Suppressor macrophage treated with lipopolysaccharide for 1 hour (primary cell): Measurements from ENCODE around the gene ZNF337.
A peak's percentile ranks its signal among the peaks of the same experiment; 100 is the strongest.
"Not testable (repeated sequence)": the region's sequence is repeated elsewhere in the genome, so short reads cannot be mapped to it uniquely, and the experiment has no call there.

Experiments
- DNase-seq, 3 donors: peaks; one replicate each; pipeline ENCODE4 v3.0.0-alpha.2; 2020 to 2022

The ZNF337 gene

DNA sequence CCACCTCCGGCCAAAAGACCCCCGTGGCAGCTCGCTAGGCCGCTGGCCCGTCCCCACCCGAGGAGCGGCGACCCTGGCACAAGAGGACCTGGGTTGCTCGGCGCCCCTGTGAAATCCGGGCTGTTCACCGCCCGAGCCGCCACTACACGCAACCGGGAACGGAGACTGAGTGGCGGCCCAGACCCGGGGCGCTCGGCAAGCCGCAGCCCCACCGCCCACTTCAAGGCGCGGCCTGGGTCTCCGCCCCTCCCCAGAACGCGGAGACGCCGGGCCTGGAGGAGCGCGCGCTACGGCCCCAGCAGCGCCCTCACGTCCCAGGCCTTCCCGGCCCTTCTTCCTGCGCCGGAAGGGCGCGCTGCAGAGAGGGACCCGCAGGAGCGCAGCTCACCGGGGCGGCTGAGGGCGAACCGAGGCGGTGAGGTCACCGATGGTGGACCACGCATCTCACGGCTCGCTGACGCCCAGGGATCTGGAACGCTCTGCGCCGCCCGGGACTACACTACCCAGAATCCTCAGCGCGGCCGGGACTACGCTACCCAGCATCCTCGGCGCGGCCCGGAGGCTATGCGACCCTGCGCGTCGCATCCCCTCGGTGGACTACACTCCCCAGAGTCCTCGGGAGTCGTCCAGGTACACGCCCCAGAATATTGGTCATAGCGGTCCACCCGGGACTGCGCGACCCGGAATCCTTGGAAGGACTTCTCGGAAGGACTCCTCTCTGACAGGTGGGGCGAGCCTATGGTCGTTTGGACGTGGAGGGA, at the start of gene ZNF337:
TSS of gene ZNF337 (minus strand) at position 483 of the 761 bp plus-strand sequence. CDS start 10,436 bp downstream, outside the sequence.
- peak; percentile 96 to 98 (median 97) for DNase-seq

DNA sequence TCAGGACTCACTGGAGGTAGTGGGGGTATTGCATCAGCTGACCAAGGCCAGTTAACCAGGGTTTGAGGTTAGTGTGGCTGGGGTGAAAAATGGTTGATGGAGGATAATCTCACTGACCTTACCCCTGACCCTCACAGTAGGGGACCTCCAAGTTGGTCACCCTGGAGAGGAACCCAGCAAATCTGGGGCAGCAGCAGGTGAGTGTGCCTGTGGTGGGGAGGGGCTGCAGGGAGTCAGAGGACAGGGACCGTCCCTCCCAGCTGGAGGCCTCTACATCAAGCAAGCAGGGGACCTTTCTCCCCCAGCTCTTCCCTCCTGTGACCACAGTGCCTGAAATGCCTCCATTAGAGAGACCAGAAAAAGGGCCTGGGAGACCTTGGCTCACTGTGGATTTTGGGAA, 49.1 kb upstream of the ZNF337 start:
- no peak for DNase-seq

DNA sequence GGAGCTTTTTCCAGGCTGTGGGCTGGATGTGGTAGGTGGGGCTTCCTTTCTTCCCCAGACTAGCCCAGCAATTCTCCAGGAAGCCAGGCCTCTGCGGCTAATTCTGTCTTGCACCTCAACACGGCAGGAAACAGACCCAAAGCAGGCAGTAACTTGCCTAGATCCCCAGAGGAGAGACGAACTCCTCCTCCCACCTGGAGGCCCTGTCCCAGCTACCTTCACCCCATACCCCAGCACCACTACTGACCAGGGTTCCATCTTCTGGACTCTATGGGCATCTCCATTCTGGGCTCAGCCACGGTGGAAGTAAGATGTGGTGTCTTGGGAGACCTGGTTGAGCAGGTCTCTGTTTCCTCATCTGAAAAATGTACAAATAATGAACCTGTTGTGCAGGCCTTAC, 48.4 kb upstream of the ZNF337 start:
- DNase-seq: no peak

- no peak for DNase-seq
Observed at GRCh38 chr20:25744261-25744660, 47.6 kb upstream of the ZNF337 start.

GRCh38 chr20:25741088-25741487, 44.4 kb upstream of the ZNF337 start:
- no peak for DNase-seq

GRCh38 chr20:25739615-25740320, 43.1 kb upstream of the ZNF337 start:
- DNase-seq: no peak

DNA sequence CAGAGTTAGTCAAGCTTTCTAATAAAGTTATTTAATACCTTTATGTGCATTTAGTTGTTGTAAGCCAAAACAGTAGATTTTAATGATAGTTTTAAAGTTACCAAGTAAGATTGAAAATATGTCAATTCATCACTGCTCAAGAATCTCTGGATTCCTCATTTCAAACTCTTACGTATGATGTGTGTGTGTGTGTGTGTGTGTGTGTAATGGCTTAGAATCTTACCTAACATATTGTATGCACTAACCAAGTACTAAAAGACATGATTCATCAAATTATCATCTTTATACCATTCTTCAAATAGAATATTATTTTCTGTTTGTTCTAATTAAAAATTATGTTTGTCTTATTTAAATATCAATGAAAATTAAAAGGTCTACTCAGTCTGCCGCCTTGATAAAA, 41.5 kb upstream of the ZNF337 start:
- DNase-seq: no peak

DNA sequence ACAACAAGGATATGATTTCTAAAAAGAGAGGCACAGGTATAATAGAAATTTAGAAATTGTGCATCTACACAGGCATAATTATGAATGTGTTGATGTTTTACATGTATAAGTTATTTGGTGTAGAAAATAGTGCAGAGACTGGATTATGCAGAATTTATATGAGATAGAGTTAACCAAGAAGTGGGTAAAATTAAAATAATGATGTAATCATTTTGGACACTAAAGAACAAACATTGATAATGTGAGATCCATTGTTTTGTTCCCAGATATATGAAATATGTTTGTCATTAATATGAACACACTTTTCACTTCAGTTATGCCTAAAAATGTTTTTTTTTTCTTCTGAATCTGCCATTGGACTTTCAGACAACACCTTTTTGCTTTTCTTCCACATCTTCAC, 37.2 kb upstream of the ZNF337 start:
- DNase-seq: no peak

GRCh38 chr20:25730862-25731261, 34.2 kb upstream of the ZNF337 start:
- no peak for DNase-seq

- DNase-seq: no peak
Observed at GRCh38 chr20:25726357-25726756, 29.7 kb upstream of the ZNF337 start.

DNA sequence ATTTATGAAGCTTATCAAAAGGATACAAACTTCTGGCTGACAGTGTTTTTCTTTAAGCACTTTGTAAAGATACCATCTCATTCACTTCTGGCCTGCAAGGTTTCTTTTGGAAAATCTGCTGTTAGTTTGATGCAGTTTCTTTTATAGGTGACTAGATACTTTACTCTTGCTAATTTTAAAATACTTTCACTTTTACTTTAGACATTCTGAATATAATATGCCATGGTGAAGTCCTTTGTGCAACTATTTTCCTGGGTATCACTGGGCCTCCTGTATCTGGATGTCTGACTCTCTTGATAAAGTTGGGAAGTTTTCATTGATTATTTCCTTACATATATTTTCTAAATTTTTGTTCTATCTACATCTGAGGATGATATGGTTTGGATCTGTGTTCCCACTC, 29.0 kb upstream of the ZNF337 start:
- DNase-seq: no peak

DNA sequence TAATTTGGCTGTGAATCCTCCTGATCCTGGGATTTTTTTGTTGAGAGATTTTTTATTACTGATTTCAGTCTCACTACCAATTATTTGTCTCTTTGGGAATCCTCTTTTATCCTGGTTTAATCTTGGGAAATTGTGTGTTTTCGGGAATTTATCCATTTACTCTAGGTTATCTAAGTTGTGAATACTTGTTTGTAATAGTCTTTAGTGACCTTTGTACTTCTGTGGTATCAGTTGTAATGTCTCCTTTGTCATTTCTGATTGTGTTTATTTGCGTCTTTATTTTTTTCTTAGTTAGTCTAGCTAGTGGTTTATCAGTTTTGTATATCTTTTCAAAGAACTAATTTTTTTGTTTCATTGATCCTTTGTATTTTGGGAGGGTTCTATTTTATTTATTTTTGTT, 27.3 kb upstream of the ZNF337 start:
- DNase-seq: no peak

- no peak for DNase-seq
Observed at GRCh38 chr20:25720285-25720684, 23.6 kb upstream of the ZNF337 start.

- DNase-seq: not testable (repeated sequence)
Observed at GRCh38 chr20:25718896-25719809, 22.5 kb upstream of the ZNF337 start.

DNA sequence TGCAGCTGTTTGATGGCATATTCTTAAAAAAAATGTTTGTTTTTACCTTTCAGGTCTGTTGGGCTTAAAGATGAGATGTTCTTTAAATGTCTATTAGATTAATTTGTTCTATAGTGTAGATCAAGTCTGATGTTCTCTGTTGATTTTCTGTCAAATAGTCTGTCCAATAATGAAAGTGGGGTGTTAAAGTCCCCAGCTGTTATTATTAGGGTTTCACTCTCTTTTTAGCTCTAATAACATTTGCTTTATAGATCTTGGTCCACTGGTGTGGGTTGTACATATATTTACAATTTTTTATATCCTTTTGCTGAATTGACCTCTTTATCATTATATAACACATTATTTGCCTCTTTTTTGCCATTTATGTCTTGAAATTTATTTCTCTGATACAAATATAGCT, 11.0 kb upstream of the ZNF337 start:
- DNase-seq: no peak

DNA sequence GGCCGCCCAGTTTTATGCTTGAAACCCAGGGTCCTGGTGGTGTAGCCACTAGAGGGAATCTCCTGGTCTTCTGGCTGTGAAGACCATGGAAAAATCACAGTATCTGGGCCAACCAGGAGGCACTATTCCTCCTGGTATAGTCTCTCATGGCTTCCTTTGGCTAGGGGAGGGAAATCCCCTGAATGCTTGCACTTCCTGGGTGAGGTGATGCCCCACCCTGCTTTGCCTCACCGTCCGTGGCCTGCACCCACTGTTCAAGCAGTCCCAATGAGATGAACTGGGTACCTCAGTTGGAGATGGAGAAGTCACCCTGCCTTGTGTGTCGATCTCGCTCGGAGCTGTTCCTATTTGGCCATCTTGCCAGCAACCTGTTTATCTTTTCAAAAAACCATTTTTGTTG, 10.1 kb upstream of the ZNF337 start:
- no peak for DNase-seq

DNA sequence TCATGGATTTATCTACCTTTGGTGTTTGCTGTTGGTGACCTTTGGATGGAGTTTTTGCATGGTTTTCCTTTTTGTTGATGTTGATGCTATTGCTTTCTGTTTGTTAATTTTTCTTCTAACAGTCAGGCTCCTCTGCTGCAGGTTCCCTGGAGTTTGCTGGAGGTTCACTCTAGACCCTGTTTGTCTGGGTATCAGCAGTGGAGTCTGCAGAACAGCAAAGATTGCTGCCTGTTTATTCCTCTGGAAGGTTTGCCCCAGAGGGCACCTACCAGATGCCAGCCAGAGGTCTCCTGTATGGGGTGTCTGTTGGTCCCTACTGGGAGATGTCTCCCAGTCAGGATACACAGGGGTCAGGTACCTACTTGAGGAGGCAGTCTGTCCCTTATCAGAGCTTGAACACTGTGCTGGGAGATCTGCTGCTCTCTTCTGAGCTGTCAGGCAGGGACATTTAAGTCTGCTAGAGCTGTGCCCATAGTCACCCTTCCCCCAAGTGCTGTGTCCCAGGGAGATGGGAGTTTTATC, 9.2 kb upstream of the ZNF337 start:
- DNase-seq: no peak

DNA sequence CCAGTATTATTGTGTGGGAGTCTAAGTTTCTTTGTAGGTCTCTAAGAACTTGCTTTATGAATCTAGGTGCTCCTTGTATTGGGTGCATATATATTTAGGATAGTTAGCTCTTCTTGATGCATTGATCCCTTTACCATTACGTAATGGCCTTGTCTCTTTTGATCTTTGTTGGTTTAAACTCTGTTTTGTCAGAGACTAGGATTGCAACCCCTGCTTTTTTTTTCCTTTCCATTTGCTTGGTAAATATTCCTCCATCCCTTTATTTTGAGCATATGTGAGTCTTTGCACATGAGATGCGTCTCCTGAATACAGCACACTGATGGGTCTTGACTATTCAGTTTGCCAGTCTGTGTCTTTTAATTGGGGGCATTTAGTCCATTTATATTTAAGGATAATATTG, 7.7 kb upstream of the ZNF337 start:
- not testable (repeated sequence) for DNase-seq

DNA sequence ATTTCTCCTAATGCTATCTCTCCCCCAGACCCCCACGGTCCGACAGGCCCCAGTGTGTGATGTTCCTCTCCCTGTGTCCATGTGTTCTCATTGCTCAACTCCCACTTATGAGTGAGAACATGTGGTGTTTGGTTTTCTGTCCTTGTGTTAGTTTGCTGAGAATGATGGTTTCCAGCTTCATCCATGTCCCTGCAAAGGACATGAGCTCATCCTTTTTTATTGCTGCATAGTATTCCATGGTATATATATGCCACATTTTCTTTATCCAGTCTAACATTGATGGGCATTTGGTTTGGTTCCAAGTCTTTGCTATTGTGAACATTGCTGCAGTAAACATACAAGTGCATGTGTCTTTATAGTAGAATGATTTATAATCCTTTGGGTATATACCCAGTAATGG, 4.2 kb upstream of the ZNF337 start:
- DNase-seq: not testable (repeated sequence)

DNA sequence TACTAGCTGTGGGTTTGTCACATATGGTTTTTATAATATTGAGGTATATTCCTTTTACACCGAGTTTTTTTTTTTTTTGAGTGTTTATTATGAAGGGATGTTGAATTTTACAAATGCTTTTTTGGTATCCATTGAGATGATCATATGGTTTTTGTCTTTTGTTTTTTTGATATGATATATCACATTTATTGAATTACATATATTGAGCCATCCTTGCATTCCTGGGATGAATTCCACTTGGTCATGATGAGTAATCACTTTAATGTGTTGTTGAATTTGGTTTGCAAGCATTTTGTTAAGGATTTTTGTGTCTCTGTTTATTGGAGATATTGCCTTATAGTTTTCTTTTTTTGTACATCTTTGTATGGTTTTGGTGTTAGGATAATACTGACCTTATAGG, 3.3 kb upstream of the ZNF337 start:
- peak in 2 of 3 donors; percentile 14 to 36 for DNase-seq

GRCh38 chr20:25697132-25697446, 436 bp upstream of the ZNF337 start:
- no peak for DNase-seq

DNA sequence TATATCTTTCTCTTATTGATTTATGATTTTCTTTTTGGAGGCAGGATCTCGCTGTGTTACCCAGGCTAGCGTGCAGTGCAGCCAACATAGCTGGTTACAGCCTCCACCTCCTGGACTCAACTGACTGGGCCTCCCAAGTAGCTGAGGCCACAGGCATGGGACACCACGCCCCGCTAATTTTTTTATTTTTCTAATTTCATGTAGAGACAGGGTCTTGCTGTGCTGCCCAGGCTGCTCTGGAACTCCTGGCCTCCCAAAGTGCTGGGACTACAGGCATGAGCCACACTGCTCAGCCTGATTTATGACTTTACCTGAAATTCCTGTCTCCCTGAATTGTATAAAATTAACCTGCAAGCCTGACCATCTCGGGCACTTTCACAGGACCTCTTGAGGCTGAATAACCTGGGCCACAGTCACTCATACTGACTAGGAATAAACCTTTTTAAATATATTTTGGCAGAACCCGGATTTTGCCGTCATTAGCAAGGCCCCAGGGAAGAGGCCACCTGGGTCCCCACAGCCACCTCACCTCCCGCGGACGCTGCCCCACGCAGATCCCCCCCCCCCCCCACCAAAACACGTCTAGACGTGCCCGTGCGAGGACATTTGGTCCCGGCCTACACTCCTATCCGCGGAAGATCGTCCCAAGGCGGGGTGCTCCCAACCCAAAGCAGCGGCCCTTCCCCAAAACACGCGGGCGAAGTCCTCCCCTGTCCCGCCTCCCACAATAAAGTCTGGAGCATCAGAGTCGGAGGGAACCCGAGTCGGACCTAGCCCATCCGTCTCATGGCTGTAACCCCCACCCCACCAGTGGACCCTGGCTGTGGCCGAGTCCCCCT, 902 bp downstream of the ZNF337 start:
- DNase-seq: peak; percentile 20 to 48 (median 21)
